A549 (cell line): ENCODE data around the gene RNF126. TPM values are rescaled to one million over a fixed set of nuclear protein-coding genes. Genes with fewer than 3 reads are reported as not detected.

ENCODE experiments used
- ATAC-seq, 2 experiments: fragments of 200-7000 bp in 1 of 2; fragments of >200 bp in 1 of 2; cut with Nextera tagmentation in 1 of 2; cut with Tn5 transposase in 1 of 2; 3 replicates each; pipeline versions ENCODE4 v1.8.0 to v1.9.1; 2018 to 2020; ENCODE audit warnings: mild to moderate bottlenecking in 1 of 2, moderate library complexity in 1 of 2
- CTCF ChIA-PET: fragments of 300-600 bp; sonication (Branson Sonifier 250); formaldehyde crosslinking; extraction: SDS; loops from one replicate; lab custom pipeline; 2021; ENCODE audit warnings: antibody characterized with exemption, inconsistent platforms; lab: Yijun Ruan, JAX
- POLR2A ChIA-PET: fragments of 350-600 bp; formaldehyde crosslinking; extraction: SDS; loops from one replicate; lab custom pipeline; 2021; ENCODE audit warnings: antibody characterized with exemption, inconsistent platforms; lab: Yijun Ruan, JAX
- DNase-seq, 2 experiments: peaks; one replicate each; pipeline versions ENCODE4 v3.0.0 to v3.0.0-alpha.2; 2011 to 2016; ENCODE audit warnings: low read depth in 1 of 2, low spot score in 1 of 2
- FAIRE-seq: peaks from 2 replicates; lab custom pipeline; 2011; peaks lifted over from hg19 to GRCh38; lab: Jason Lieb, UNC
- H3K27ac ChIP-seq, 2 experiments: fragments of >200 bp; sonication (Bioruptor Twin); formaldehyde crosslinking; 3 replicates each; pipeline ENCODE4 v1.5.1; 2016 to 2017
- H3K4me1 ChIP-seq: fragments of >200 bp; sonication (Bioruptor Twin); formaldehyde crosslinking; 3 replicates; pipeline ENCODE4 v1.6.1; 2016
- H3K4me2 ChIP-seq: fragments of >200 bp; sonication (Bioruptor Twin); formaldehyde crosslinking; 3 replicates; pipeline ENCODE4 v1.6.1; 2016
- H3K4me3 ChIP-seq: fragments of >200 bp; sonication (Bioruptor Twin); formaldehyde crosslinking; 3 replicates; pipeline ENCODE4 v1.5.1; 2016
- H3K9me3 ChIP-seq: fragments of >200 bp; sonication (Bioruptor Twin); formaldehyde crosslinking; 3 replicates; pipeline ENCODE4 v1.6.1; 2016
- BCL3 ChIP-seq: fragments of >200 bp; sonication (Bioruptor Twin); formaldehyde crosslinking; IDR thresholded peaks from 3 replicates; pipeline ENCODE4 v1.6.1; 2016
- CBX2 ChIP-seq: fragments of 200-600 bp; sonication (generic); IDR thresholded peaks from 2 replicates; pipeline ENCODE4 v1.6.1; 2016; ENCODE audit warnings: low read depth, mild to moderate bottlenecking, borderline replicate concordance
- CHD4 ChIP-seq: fragments of 200-600 bp; sonication (generic); IDR thresholded peaks from 2 replicates; pipeline ENCODE4 v1.6.1; 2016; ENCODE audit warnings: antibody characterized with exemption, mild to moderate bottlenecking, borderline replicate concordance
- CTCF ChIP-seq: fragments of >200 bp; sonication (Bioruptor Twin); formaldehyde crosslinking; IDR thresholded peaks from 3 replicates; pipeline ENCODE4 v1.5.1; 2016
- FOSB ChIP-seq: fragments of 250-450 bp; sonication (Bioruptor Pico); IDR thresholded peaks from 2 replicates; pipeline ENCODE4 v1.5.0; 2020; ENCODE audit warnings: mild to moderate bottlenecking, moderate library complexity
- HES2 ChIP-seq: fragments of >200 bp; sonication (Bioruptor Twin); formaldehyde crosslinking; IDR thresholded peaks from 2 replicates; pipeline ENCODE4 v1.6.1; 2016
- HEYL ChIP-seq: fragments of 250-450 bp; sonication (Bioruptor Pico); IDR thresholded peaks from 2 replicates; pipeline ENCODE4 v1.8.0; 2021; ENCODE audit warnings: mild to moderate bottlenecking, moderate library complexity
- HOXB13 ChIP-seq: fragments of 250-450 bp; sonication (Bioruptor Pico); IDR thresholded peaks from 2 replicates; pipeline ENCODE4 v1.5.0; 2020; ENCODE audit warnings: low read depth, mild to moderate bottlenecking, moderate library complexity
- HOXB5 ChIP-seq: fragments of 250-450 bp; sonication (Bioruptor Pico); IDR thresholded peaks from 2 replicates; pipeline ENCODE4 v1.5.0; 2020; ENCODE audit warnings: mild to moderate bottlenecking, moderate library complexity
- KDM1A ChIP-seq: fragments of 200-600 bp; sonication (generic); IDR thresholded peaks from 2 replicates; pipeline ENCODE4 v1.6.1; 2016; ENCODE audit warnings: low read depth, mild to moderate bottlenecking
- SMC3 ChIP-seq: fragments of >200 bp; sonication (Bioruptor Twin); formaldehyde crosslinking; IDR thresholded peaks from 3 replicates; pipeline ENCODE4 v1.6.1; 2018; ENCODE audit warnings: inconsistent platforms
- TFCP2L1 ChIP-seq: fragments of 250-450 bp; sonication (Bioruptor Pico); IDR thresholded peaks from 2 replicates; pipeline ENCODE4 v1.5.0; 2021; ENCODE audit warnings: mild to moderate bottlenecking
- ZC3H11A ChIP-seq: fragments of 450-650 bp; IDR thresholded peaks from 2 replicates; pipeline ENCODE4 v1.6.1; 2014; ENCODE audit warnings: antibody characterized with exemption, mild to moderate bottlenecking
- WGBS: methylation state at CpG from one replicate; pipeline ENCODE4 v1.1.6; 2017; ENCODE audit errors: missing lambda C conversion rate; 5-methylcytosine and 5-hydroxymethylcytosine counted together
- polyA plus RNA-seq, 4 experiments: library from polyadenylated mRNA; depleted of rRNA in 3 of 4; stranded (reverse); fragments of >200 nt; fragmentation: RNase III in 1 of 4; extraction: RNeasy Plus Mini Kit Qiagen cat#74134 plus additional on column Dnase treatment in 1 of 4; gene quantifications; 2 replicates in 3 of 4; 3 replicates in 1 of 4; pipeline ENCODE4 v1.2.3, GENCODE V29; 2011 to 2017

Gene RNF126
- polyA plus RNA-seq, 2 of the 4 experiments (the other 2 are of a cell fraction) = 3.1 to 35.0 TPM

- WGBS = 98% methylated on average over 13 of the region's 21 CpGs
- H3K4me2 ChIP-seq = no peak overlapping the region
- no peak for FAIRE-seq
- H3K27ac ChIP-seq = no peak overlapping the region
- POLR2A ChIA-PET = no interaction called here
- peaks cover 14% of the 10 kb centered on the region for H3K4me1 ChIP-seq
- no peak for DNase-seq
- CTCF ChIA-PET = interaction anchor here (1.2 to 2.6 kb wide), 2 partner anchors 24 to 43 kb away, joined by 3 to 11 read pairs; no protein-coding TSS in a partner anchor
- peaks cover 7% of the 10 kb centered on the region; the same call in 2 of the 3 replicates for H3K9me3 ChIP-seq
- TF ChIP-seq KDM1A (no peak), FOSB (CRISPR knock-in tag) (no peak), TFCP2L1 (no peak)
- H3K4me3 ChIP-seq = no peak overlapping the region
- ATAC-seq = no peak
These were observed 47.8 kb upstream of the RNF126 start for GRCh38 chr19:710767-711166.

GRCh38 chr19:709965-710571, 47.1 kb upstream of the RNF126 start:
- no peak for DNase-seq
- no peak for TF ChIP-seq HES2
- TF ChIP-seq HOXB5 (CRISPR knock-in tag) = no peak
- TF ChIP-seq CHD4 = no peak
- TF ChIP-seq ZC3H11A = no peak
- TF ChIP-seq CBX2 = no peak
- TF ChIP-seq HOXB13 (CRISPR knock-in tag) = no peak

GRCh38 chr19:709196-709964, 46.4 kb upstream of the RNF126 start:
- H3K4me2 ChIP-seq = peak overlapping the region; percentile 76
- ATAC-seq (peak; percentile 14 to 33; a peak in 3 of 6 replicates), FAIRE-seq (no peak), DNase-seq (no peak)
- H3K27ac ChIP-seq = peak overlapping the region; percentile 90 to 99
- WGBS = 100% methylated on average over 3 of the region's 78 CpGs
- no peaks in the 10 kb centered on the region for H3K9me3 ChIP-seq
- peak overlapping the region; percentile 97 for H3K4me3 ChIP-seq
- POLR2A ChIA-PET = no interaction called here
- H3K4me1 ChIP-seq = peaks cover 14% of the 10 kb centered on the region
- CTCF ChIA-PET = interaction anchor here (0.7 to 2.6 kb wide), 5 partner anchors 24 to 44 kb away, joined by 3 to 12 read pairs (median 6); partner anchors contain the start of gene FSTL3
- no peak for TF ChIP-seq BCL3
- TF ChIP-seq HEYL (CRISPR knock-in tag) = no peak

More at GRCh38 chr19:709965-710571, 47.1 kb upstream of the RNF126 start:
- Histone ChIP-seq H3K4me1 (peaks cover 14% of the 10 kb centered on the region), H3K9me3 (no peaks in the 10 kb centered on the region), H3K27ac (peak overlapping the region in 1 of 2 experiments; percentile 99; a peak in 3 of 6 replicates), H3K4me2 (peak overlapping the region; percentile 76), H3K4me3 (peak overlapping the region; percentile 97; the same call in 2 of the 3 replicates)
- POLR2A ChIA-PET = no interaction called here
- 94% methylated on average over 6 of the region's 27 CpGs for WGBS
- CTCF ChIA-PET = interaction anchor here (0.7 to 2.6 kb wide), 3 partner anchors 24 to 43 kb away, joined by 3 to 11 read pairs (median 3); partner anchors contain the start of gene FSTL3
- ATAC-seq (no peak), FAIRE-seq (no peak)

GRCh38 chr19:708154-709143, 45.4 kb upstream of the RNF126 start, which contains the start of gene PALM:
TSS of gene PALM (plus strand) at chr19:708935. CDS start at chr19:709147, 212 bp downstream.
- H3K4me3 ChIP-seq = peak within 1 kb of the TSS; percentile 97
- no peak for DNase-seq
- WGBS = 60% methylated on average over 2 of the region's 93 CpGs
- H3K27ac ChIP-seq = peak within 1 kb of the TSS; percentile 90 to 99
- no peak for FAIRE-seq
- ChIA-PET POLR2A (interaction anchor here (1.1 kb wide), 1 partner anchor 44 kb away, joined by 4 read pairs; no protein-coding TSS in a partner anchor), CTCF (interaction anchor here (0.7 to 1.9 kb wide), 8 partner anchors 11 to 36 kb away, joined by 3 to 12 read pairs (median 5); no protein-coding TSS in a partner anchor)
- peaks cover 14% of the 10 kb centered on the region for H3K4me1 ChIP-seq
- no peaks in the 10 kb centered on the region for H3K9me3 ChIP-seq
- ATAC-seq = peak; percentile 51 to 77
- H3K4me2 ChIP-seq = peak within 1 kb of the TSS; percentile 76
- peak; percentile 42 for TF ChIP-seq CTCF
- peak; percentile 32; the same call in 1 of the 3 replicates for TF ChIP-seq SMC3
- TF ChIP-seq KDM1A = no peak
